HepG2 (cell line): Measurements from ENCODE around the gene SRPRA. TPM values are rescaled to one million over a fixed set of nuclear protein-coding genes. Genes with fewer than 3 reads are reported as not detected.
A peak's percentile ranks its signal among the peaks of the same experiment; 100 is the strongest.

Source experiments
- ATAC-seq: fragments of 200-7000 bp; cut with Tn5 transposase; 3 replicates; pipeline ENCODE4 v1.9.1; 2020; ENCODE audit warnings: mild to moderate bottlenecking, moderate library complexity
- Bru-seq: library from RNA; stranded (reverse); fragments of 400-500 nt; gene quantifications from one replicate; lab custom pipeline; 2021; lab: Mats Ljungman, UMichigan
- BruChase-seq, 2 experiments: library from RNA; stranded (reverse); fragments of 400-500 nt; gene quantifications; one replicate each; lab custom pipeline; 2021; lab: Mats Ljungman, UMichigan
- BruUV-seq: library from RNA; stranded (reverse); fragments of 400-500 nt; replicated peaks from 2 replicates; lab custom pipeline; 2021; lab: Mats Ljungman, UMichigan
- CTCF ChIA-PET: fragments of 300-600 bp; formaldehyde crosslinking; extraction: SDS; loops from one replicate; lab custom pipeline; 2021; ENCODE audit warnings: low total read pairs, inconsistent platforms, low intra/inter-chr PET ratio; lab: Yijun Ruan, JAX
- POLR2A ChIA-PET: fragments of 350-600 bp; sonication (Branson Sonifier 250); formaldehyde crosslinking; loops from one replicate; lab custom pipeline; 2020; ENCODE audit warnings: antibody characterized with exemption, inconsistent platforms; lab: Yijun Ruan, JAX
- DNase-seq: peaks from one replicate; pipeline ENCODE4 v3.0.0-alpha.2; 2015; ENCODE audit warnings: low spot score
- FAIRE-seq: peaks from 3 replicates; lab custom pipeline; 2011; peaks lifted over from hg19 to GRCh38; lab: Jason Lieb, UNC
- H2AFZ ChIP-seq: one replicate; pipeline ENCODE4 v1.6.1; 2011; ENCODE audit warnings: low read length, inconsistent platforms
- H3K27ac ChIP-seq: fragments of 300-600 bp; 3 replicates; pipeline ENCODE4 v1.8.0; 2011; ENCODE audit warnings: mixed run types, mild to moderate bottlenecking, mixed read lengths, low read length, inconsistent platforms; ENCODE audit not compliant: insufficient read depth; ENCODE audit errors: extremely low read length
- H3K27me3 ChIP-seq, 2 experiments: fragments of 200-600 bp in 1 of 2; 2 replicates in 1 of 2; 3 replicates in 1 of 2; pipeline versions ENCODE4 v1.6.0 to v1.8.0; 2011; ENCODE audit warnings: low read length in 2 of 2, mild to moderate bottlenecking in 2 of 2, moderate library complexity in 2 of 2, inconsistent platforms in 1 of 2; ENCODE audit not compliant: insufficient read depth in 2 of 2, control insufficient read depth in 1 of 2
- H3K36me3 ChIP-seq, 2 experiments: fragments of 200-600 bp in 1 of 2; replicated peaks in 1 of 2; 2 replicates in 1 of 2; 3 replicates in 1 of 2; pipeline versions ENCODE4 v1.5.1 to v1.8.0; 2011; ENCODE audit warnings: low read length in 2 of 2, inconsistent platforms in 1 of 2; ENCODE audit not compliant: insufficient read depth in 2 of 2, control insufficient read depth in 1 of 2
- H3K4me1 ChIP-seq: 2 replicates; pipeline ENCODE4 v1.5.1; 2012; ENCODE audit warnings: low read length, inconsistent platforms; ENCODE audit not compliant: insufficient read depth
- H3K4me2 ChIP-seq: 2 replicates; pipeline ENCODE4 v1.6.0; 2011; ENCODE audit warnings: low read depth, low read length, inconsistent platforms
- H3K4me3 ChIP-seq, 3 experiments: fragments of 200-600 bp in 1 of 3; sonication (generic), shearing (Covaris generic) in 1 of 3; replicated peaks in 1 of 3; 2 replicates each; pipeline ENCODE4 v1.5.1; 2011 to 2016; ENCODE audit warnings: low read length in 3 of 3, inconsistent platforms in 2 of 3, low read depth in 2 of 3, mild to moderate bottlenecking in 2 of 3, control low read depth in 1 of 3, mixed read lengths in 1 of 3; ENCODE audit not compliant: insufficient read depth in 1 of 3
- H3K79me2 ChIP-seq: one replicate; pipeline ENCODE4 v1.6.1; 2011; ENCODE audit warnings: low read length, inconsistent platforms; ENCODE audit not compliant: insufficient read depth
- H3K9ac ChIP-seq: 2 replicates; pipeline ENCODE4 v1.6.0; 2011; ENCODE audit warnings: mild to moderate bottlenecking, low read depth, low read length, inconsistent platforms; ENCODE audit not compliant: insufficient read depth
- H3K9me3 ChIP-seq: 2 replicates; pipeline ENCODE4 v1.5.1; 2012; ENCODE audit warnings: mild to moderate bottlenecking, low read length
- H4K20me1 ChIP-seq: 2 replicates; pipeline ENCODE4 v1.6.0; 2011; ENCODE audit warnings: inconsistent platforms, mild to moderate bottlenecking, low read length, moderate library complexity; ENCODE audit not compliant: insufficient read depth
- BHLHE40 ChIP-seq: IDR thresholded peaks from 2 replicates; pipeline ENCODE4 v1.6.1; 2011; ENCODE audit warnings: low read length, improper control_type of control experiment
- ETV6 ChIP-seq: sonication (generic); formaldehyde crosslinking; conservative IDR thresholded peaks from 2 replicates; pipeline ENCODE4 v1.4.0; 2020; ENCODE audit warnings: missing genetic modification reagents
- HNRNPK ChIP-seq: fragments of 200-400 bp; formaldehyde crosslinking; IDR thresholded peaks from 2 replicates; pipeline ENCODE4 v1.6.1; 2018; ENCODE audit warnings: low read length, low read depth, moderate library complexity, mild to moderate bottlenecking; ENCODE audit not compliant: poor library complexity, severe bottlenecking
- HOXA7 ChIP-seq: sonication (generic); formaldehyde crosslinking; IDR thresholded peaks from 2 replicates; pipeline ENCODE4 v1.8.1; 2022; ENCODE audit warnings: mild to moderate bottlenecking, missing genetic modification reagents, moderate library complexity
- KLF16 ChIP-seq, 2 experiments: sonication (generic) in 1 of 2; formaldehyde crosslinking in 1 of 2; IDR thresholded peaks; 2 replicates each; pipeline versions ENCODE4 v1.6.1 to v1.8.0; 2016 to 2023; ENCODE audit warnings: missing genetic modification reagents in 2 of 2, missing compliant biosample characterization in 1 of 2
- PBX2 ChIP-seq: IDR thresholded peaks from 2 replicates; pipeline ENCODE4 v1.6.1; 2016; ENCODE audit warnings: control low read depth
- PHF20 ChIP-seq: sonication (generic); formaldehyde crosslinking; IDR thresholded peaks from 2 replicates; pipeline ENCODE4 v1.5.0; 2020; ENCODE audit warnings: mild to moderate bottlenecking, missing genetic modification reagents
- SP2 ChIP-seq: sonication (generic); formaldehyde crosslinking; IDR thresholded peaks from 2 replicates; pipeline ENCODE4 v1.5.1; 2020; ENCODE audit warnings: mild to moderate bottlenecking, missing genetic modification reagents
- ZNF337 ChIP-seq: sonication (generic); formaldehyde crosslinking; IDR thresholded peaks from 2 replicates; pipeline ENCODE4 v1.5.1; 2020; ENCODE audit warnings: missing genetic modification reagents, low read depth, mild to moderate bottlenecking, borderline replicate concordance
- ZNF749 ChIP-seq: sonication (generic); formaldehyde crosslinking; IDR thresholded peaks from 2 replicates; pipeline ENCODE4 v1.8.0; 2022; ENCODE audit warnings: mild to moderate bottlenecking, missing genetic modification reagents, moderate library complexity, borderline replicate concordance
- WGBS: methylation state at CpG from one replicate; pipeline ENCODE4 v1.1.6; 2017; ENCODE audit warnings: low lambda C conversion rate; 5-methylcytosine and 5-hydroxymethylcytosine counted together
- in situ Hi-C: cut with HindIII; loops from 2 replicates; pipeline ENCODE4 v1.10.0; 2017; ENCODE audit warnings: low pct_unique_long_range_greater_than_20kb; ENCODE audit not compliant: extremely low pct_ligation_motif_present
- intact Hi-C: fragments of 100-400 bp; cut with micrococcal nuclease; formaldehyde crosslinking; loops from one replicate; pipeline ENCODE4 v1.10.0; 2022; ENCODE audit not compliant: unreplicated experiment
- long read RNA-seq, 2 experiments: library from RNA in 1 of 2; library from polyadenylated mRNA in 1 of 2; stranded (forward) in 1 of 2; unstranded in 1 of 2; transcript quantifications; one replicate each; pipeline ENCODE4 v2.0.0, GENCODE V29; 2019 to 2022
- polyA minus RNA-seq, 3 experiments: library from RNA; depleted of rRNA, polyadenylated mRNA; stranded (reverse); fragments of >200 nt; gene quantifications; 2 replicates each; pipeline ENCODE4 v1.2.3, GENCODE V29; 2011; ENCODE audit warnings: low replicate concordance in 1 of 3
- polyA plus RNA-seq, 8 experiments: library from polyadenylated mRNA; depleted of rRNA in 3 of 8; stranded (reverse) in 7 of 8; unstranded in 1 of 8; fragments of >200 nt; fragmentation: Illumina TruSeq in 4 of 8; extraction: Trizol in 4 of 8; gene quantifications; 2 replicates each; pipeline versions ENCODE4 v1.2.1 to v1.2.3, GENCODE V29; 2011 to 2016; ENCODE audit warnings: low read depth in 4 of 8, missing spikeins in 1 of 8, mixed read lengths in 1 of 8; ENCODE audit not compliant: insufficient read depth in 1 of 8
- total RNA-seq, 5 experiments: library from RNA; depleted of rRNA; stranded (reverse); fragments of >200 nt; fragmentation: Illumina TruSeq; extraction: Trizol; gene quantifications; 2 replicates each; pipeline ENCODE4 v1.2.3, GENCODE V29; 2016; ENCODE audit warnings: low read depth in 1 of 5
- TF ChIP-seq, protein P1 (sequence below): sonication (generic); formaldehyde crosslinking; IDR thresholded peaks from 2 replicates; pipeline ENCODE4 v1.8.0; 2022; ENCODE audit warnings: mild to moderate bottlenecking, missing genetic modification reagents

Gene SRPRA, protein sequence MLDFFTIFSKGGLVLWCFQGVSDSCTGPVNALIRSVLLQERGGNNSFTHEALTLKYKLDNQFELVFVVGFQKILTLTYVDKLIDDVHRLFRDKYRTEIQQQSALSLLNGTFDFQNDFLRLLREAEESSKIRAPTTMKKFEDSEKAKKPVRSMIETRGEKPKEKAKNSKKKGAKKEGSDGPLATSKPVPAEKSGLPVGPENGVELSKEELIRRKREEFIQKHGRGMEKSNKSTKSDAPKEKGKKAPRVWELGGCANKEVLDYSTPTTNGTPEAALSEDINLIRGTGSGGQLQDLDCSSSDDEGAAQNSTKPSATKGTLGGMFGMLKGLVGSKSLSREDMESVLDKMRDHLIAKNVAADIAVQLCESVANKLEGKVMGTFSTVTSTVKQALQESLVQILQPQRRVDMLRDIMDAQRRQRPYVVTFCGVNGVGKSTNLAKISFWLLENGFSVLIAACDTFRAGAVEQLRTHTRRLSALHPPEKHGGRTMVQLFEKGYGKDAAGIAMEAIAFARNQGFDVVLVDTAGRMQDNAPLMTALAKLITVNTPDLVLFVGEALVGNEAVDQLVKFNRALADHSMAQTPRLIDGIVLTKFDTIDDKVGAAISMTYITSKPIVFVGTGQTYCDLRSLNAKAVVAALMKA
- total RNA-seq (2016; rRNA removed; fragmentation: Illumina TruSeq; extraction: Trizol) (16.4 and 27.7 TPM in 2 replicates), polyA plus RNA-seq (2011; rRNA removed) (64.6 and 67.6 TPM in 2 replicates), polyA minus RNA-seq (2011; rRNA and poly(A)+ RNA removed; ENCODE audit: low replicate concordance) (87.4 and 136 TPM in 2 replicates), Bru-seq, nascent RNA (percentile 95 among the genes with signal in this experiment), BruChase-seq, experiment 1, labeled RNA remaining after a 6-hour chase (percentile 98 among the genes with signal in this experiment), BruChase-seq, experiment 2, labeled RNA remaining after a 2-hour chase (percentile 97 among the genes with signal in this experiment)
- 2.7 and 3.2 TPM in 2 replicates for total RNA-seq (2016; cell fraction: cytosol; rRNA removed; fragmentation: Illumina TruSeq; extraction: Trizol; ENCODE audit: low read depth)
- 14.6 and 27.3 TPM in 2 replicates for total RNA-seq (2016; cell fraction: insoluble cytoplasmic fraction; rRNA removed; fragmentation: Illumina TruSeq; extraction: Trizol)
- 8.0 and 10.6 TPM in 2 replicates for total RNA-seq (2016; cell fraction: membrane; rRNA removed; fragmentation: Illumina TruSeq; extraction: Trizol)
- 59.3 and 69.9 TPM in 2 replicates for total RNA-seq (2016; cell fraction: nucleus; rRNA removed; fragmentation: Illumina TruSeq; extraction: Trizol)
- polyA plus RNA-seq (2011; cell fraction: cytosol; rRNA removed) = 67.4 and 74.4 TPM in 2 replicates
- 95.0 and 97.8 TPM in 2 replicates for polyA plus RNA-seq (2011; cell fraction: nucleus; rRNA removed)
- polyA plus RNA-seq (2012) = 66.3 and 75.8 TPM in 2 replicates
- 4.3 and 4.8 TPM in 2 replicates for polyA plus RNA-seq (2016; cell fraction: cytosol; fragmentation: Illumina TruSeq; extraction: Trizol; ENCODE audit: low read depth)
- 27.7 and 34.9 TPM in 2 replicates for polyA plus RNA-seq (2016; cell fraction: insoluble cytoplasmic fraction; fragmentation: Illumina TruSeq; extraction: Trizol; ENCODE audit: low read depth)
- polyA plus RNA-seq (2016; cell fraction: membrane; fragmentation: Illumina TruSeq; extraction: Trizol; ENCODE audit: low read depth) = 9.2 and 12.3 TPM in 2 replicates
- polyA plus RNA-seq (2016; cell fraction: nucleus; fragmentation: Illumina TruSeq; extraction: Trizol; ENCODE audit: insufficient read depth, low read depth) = 133 TPM in 2 replicates
- polyA minus RNA-seq (2011; cell fraction: cytosol; rRNA and poly(A)+ RNA removed) = 49.7 and 49.8 TPM in 2 replicates
- 135 and 143 TPM in 2 replicates for polyA minus RNA-seq (2011; cell fraction: nucleus; rRNA and poly(A)+ RNA removed)
- long read RNA-seq, experiment 1, transcript SRPRA-201 (14 exons, 3,069 nt) = major isoform, 21 of 40 reads
- long read RNA-seq, experiment 1, partial matches to known transcripts = 13 of 40 reads
- long read RNA-seq, experiment 1, other reads (novel, unspliced or antisense) = 6 of 40 reads
- long read RNA-seq, experiment 2, transcript SRPRA-201 (14 exons, 3,069 nt) = major isoform, 79 of 263 reads
- long read RNA-seq, experiment 2, partial matches to known transcripts = 62 of 263 reads
- long read RNA-seq, experiment 2, other reads (novel, unspliced or antisense) = 118 of 263 reads

- Histone ChIP-seq H3K4me2 (peak within 1 kb of the TSS; percentile 87), H3K9me3 (no peaks in the 10 kb centered on the region), H3K4me1 (peaks cover 35% of the 10 kb centered on the region), H2AFZ (no peak within 1 kb of the TSS), H3K27ac (peak within 1 kb of the TSS; percentile 94), H3K9ac (peak within 1 kb of the TSS; percentile 99), H3K79me2 (peaks cover 38% of the 10 kb centered on the region), H3K4me3 (peak within 1 kb of the TSS; percentile 93 to 100 (median 99)), H3K36me3 (peaks cover 33 to 53% of the 10 kb centered on the region in 2 experiments), H4K20me1 (no peaks in the 10 kb centered on the region), H3K27me3 (no peaks in the 10 kb centered on the region; a peak in 1 of 5 replicates)
- ATAC-seq = peak; percentile 96
- ChIA-PET POLR2A (interaction anchor here (0.6 to 2.0 kb wide), 12 partner anchors 9 to 677 kb away, joined by 3 to 19 read pairs (median 4); partner anchors contain the start of genes FAM118B, RPUSD4, ST3GAL4 and STT3A), CTCF (no interaction called here)
- in situ Hi-C loops = no loop called here
- FAIRE-seq = peak; percentile 76
- WGBS = 1% methylated on average over 21 of the region's 64 CpGs
- intact Hi-C loops = loop anchor here (2.0 kb wide), 2 partner anchors 14 to 58 kb away; partner anchors contain the start of genes FAM118B, RPUSD4 and TIRAP
- TSS peak; percentile 81 for BruUV-seq
- DNase-seq = peak; percentile 96
- TF ChIP-seq ETV6 (CRISPR knock-in tag) = no peak
- TF ChIP-seq, protein P1, sequence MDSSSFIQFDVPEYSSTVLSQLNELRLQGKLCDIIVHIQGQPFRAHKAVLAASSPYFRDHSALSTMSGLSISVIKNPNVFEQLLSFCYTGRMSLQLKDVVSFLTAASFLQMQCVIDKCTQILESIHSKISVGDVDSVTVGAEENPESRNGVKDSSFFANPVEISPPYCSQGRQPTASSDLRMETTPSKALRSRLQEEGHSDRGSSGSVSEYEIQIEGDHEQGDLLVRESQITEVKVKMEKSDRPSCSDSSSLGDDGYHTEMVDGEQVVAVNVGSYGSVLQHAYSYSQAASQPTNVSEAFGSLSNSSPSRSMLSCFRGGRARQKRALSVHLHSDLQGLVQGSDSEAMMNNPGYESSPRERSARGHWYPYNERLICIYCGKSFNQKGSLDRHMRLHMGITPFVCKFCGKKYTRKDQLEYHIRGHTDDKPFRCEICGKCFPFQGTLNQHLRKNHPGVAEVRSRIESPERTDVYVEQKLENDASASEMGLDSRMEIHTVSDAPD = no peak
- TF ChIP-seq SP2 (CRISPR knock-in tag) = peak; percentile 85
- TF ChIP-seq ZNF749 (CRISPR knock-in tag) = peak; percentile 88; the same call in 1 of the 2 replicates
- peak in 1 of 2 experiments; percentile 89; a peak in 1 of 4 replicates for TF ChIP-seq KLF16 (CRISPR knock-in tag; IDR thresholded peaks at IDR 0.05)
- TF ChIP-seq ZNF337 (CRISPR knock-in tag) = peak; percentile 89; the same call in 1 of the 2 replicates
- no peak for TF ChIP-seq HOXA7 (CRISPR knock-in tag)
- TF ChIP-seq PHF20 = peak; percentile 99
- TF ChIP-seq BHLHE40 = peak; percentile 23; the same call in 1 of the 2 replicates
- no peak for TF ChIP-seq HNRNPK
- no peak for TF ChIP-seq PBX2
Observed at GRCh38 chr11:126268708-126269579, at the start of gene SRPRA, which contains the start of gene FOXRED1. SRPRA (minus strand) TSS chr11:126268895; CDS start chr11:126268804, 91 bp downstream. FOXRED1 (plus strand) TSS chr11:126269154; CDS start chr11:126269207, 53 bp downstream.
